NB4 (cell line): ENCODE data around the gene COG3.

Source experiments
- DNase-seq: peaks from one replicate; pipeline ENCODE4 v3.0.0; 2010; ENCODE audit warnings: low read depth
- H3K4me3 ChIP-seq: one replicate; pipeline ENCODE4 v1.5.1; 2011; ENCODE audit warnings: mild to moderate bottlenecking, low read depth, low read length, moderate library complexity
- CTCF ChIP-seq: IDR thresholded peaks from one replicate; pipeline ENCODE4 v1.5.1; 2012; ENCODE audit warnings: low read depth, low read length
- MAX ChIP-seq: IDR thresholded peaks from 2 replicates; pipeline ENCODE4 v1.6.1; 2011; ENCODE audit warnings: low read depth, low read length
- MYC ChIP-seq: IDR thresholded peaks from 2 replicates; pipeline ENCODE4 v1.6.1; 2011; ENCODE audit warnings: low read depth, low read length
- POLR2A ChIP-seq: IDR thresholded peaks from 2 replicates; pipeline ENCODE4 v1.6.1; 2011; ENCODE audit warnings: mild to moderate bottlenecking; ENCODE audit not compliant: insufficient read length; ENCODE audit errors: extremely low read depth

The COG3 gene

GRCh38 chr13:45434556-45435371 lies 30.0 kb upstream of the COG3 start:
- TF ChIP-seq CTCF (no peak), MAX (no peak), MYC (no peak), POLR2A (no peak)
- no peak overlapping the region for H3K4me3 ChIP-seq
- no peak for DNase-seq

GRCh38 chr13:45436332-45436731 lies 28.4 kb upstream of the COG3 start:
- TF ChIP-seq MYC (no peak), CTCF (no peak), POLR2A (no peak), MAX (no peak)
- no peak overlapping the region for H3K4me3 ChIP-seq
- DNase-seq = no peak

GRCh38 chr13:45436953-45437352 lies 27.8 kb upstream of the COG3 start:
- no peak for TF ChIP-seq MYC
- no peak for TF ChIP-seq MAX
- no peak for TF ChIP-seq POLR2A
- TF ChIP-seq CTCF = no peak
- no peak overlapping the region for H3K4me3 ChIP-seq
- DNase-seq = no peak

GRCh38 chr13:45437947-45438346 lies 26.8 kb upstream of the COG3 start:
- DNase-seq = no peak
- no peak overlapping the region for H3K4me3 ChIP-seq
- TF ChIP-seq CTCF = no peak
- TF ChIP-seq MAX = no peak
- no peak for TF ChIP-seq POLR2A
- no peak for TF ChIP-seq MYC

- DNase-seq = no peak
- no peak overlapping the region for H3K4me3 ChIP-seq
- no peak for TF ChIP-seq MYC
- no peak for TF ChIP-seq POLR2A
- no peak for TF ChIP-seq MAX
- TF ChIP-seq CTCF = no peak
These were observed 25.7 kb upstream of the COG3 start for GRCh38 chr13:45439008-45439407.
